ENCODE measurements around the gene HOGA1.

The HOGA1 gene

DNA sequence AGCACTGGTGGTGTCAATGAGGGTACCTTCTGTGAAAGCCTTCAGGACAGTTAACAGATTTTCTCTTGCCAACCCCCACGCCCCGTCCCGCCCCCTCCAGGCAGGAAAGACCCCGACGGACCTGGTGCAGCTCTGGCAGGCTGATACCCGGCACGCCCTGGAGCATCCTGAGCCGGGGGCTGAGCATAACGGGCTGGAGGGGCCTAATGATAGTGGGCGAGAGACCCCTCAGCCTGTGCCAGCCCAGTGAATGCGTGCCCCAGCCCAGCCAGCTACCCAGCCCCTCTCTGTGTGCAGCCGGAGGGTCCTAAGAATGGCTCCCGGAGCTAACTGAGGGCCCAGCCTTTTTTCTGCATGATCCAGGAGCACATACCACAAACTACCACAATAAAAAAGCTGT is 713 bp upstream of the HOGA1 start:
- H3K9ac ChIP-seq (ENCODE audit: low read length) = no peak overlapping the region
- H3K9me3 ChIP-seq (ENCODE audit: control insufficient read depth, low read length) = no peaks in the 10 kb centered on the region
- no peak for DNase-seq (ENCODE audit: low read depth)
- H3K27me3 ChIP-seq (replicated peaks; ENCODE audit: control insufficient read depth, insufficient read depth, low read length) = no peaks in the 10 kb centered on the region
- peaks cover 4% of the 10 kb centered on the region for H3K4me1 ChIP-seq (ENCODE audit: control insufficient read depth, insufficient read depth, low read length)
- H3K36me3 ChIP-seq (ENCODE audit: control insufficient read depth, insufficient read depth, low read length, severe bottlenecking) = no peaks in the 10 kb centered on the region
- H3K4me3 ChIP-seq (ENCODE audit: low read length) = no peak overlapping the region

GRCh38 chr10:97584798-97585438 is 729 bp downstream of the HOGA1 start:
- no peak for DNase-seq (ENCODE audit: low read depth)
- Histone ChIP-seq H3K9ac (ENCODE audit: low read length) (no peak overlapping the region), H3K36me3 (ENCODE audit: control insufficient read depth, insufficient read depth, low read length, severe bottlenecking) (no peaks in the 10 kb centered on the region), H3K4me1 (ENCODE audit: control insufficient read depth, insufficient read depth, low read length) (peaks cover 4% of the 10 kb centered on the region), H3K27me3 (replicated peaks; ENCODE audit: control insufficient read depth, insufficient read depth, low read length) (no peaks in the 10 kb centered on the region), H3K4me3 (ENCODE audit: low read length) (no peak overlapping the region), H3K9me3 (ENCODE audit: control insufficient read depth, low read length) (no peaks in the 10 kb centered on the region)

- Histone ChIP-seq H3K36me3 (ENCODE audit: control insufficient read depth, insufficient read depth, low read length, severe bottlenecking) (no peaks in the 10 kb centered on the region), H3K4me1 (ENCODE audit: control insufficient read depth, insufficient read depth, low read length) (peaks cover 4% of the 10 kb centered on the region), H3K9ac (ENCODE audit: low read length) (no peak overlapping the region), H3K9me3 (ENCODE audit: control insufficient read depth, low read length) (no peaks in the 10 kb centered on the region), H3K27me3 (replicated peaks; ENCODE audit: control insufficient read depth, insufficient read depth, low read length) (no peaks in the 10 kb centered on the region), H3K4me3 (ENCODE audit: low read length) (no peak overlapping the region)
- no peak for DNase-seq (ENCODE audit: low read depth)
Measured at GRCh38 chr10:97585439-97585811, 1.2 kb downstream of the HOGA1 start.

GRCh38 chr10:97587183-97587582 is 3.0 kb downstream of the HOGA1 start:
- no peak for DNase-seq (ENCODE audit: low read depth)

GRCh38 chr10:97589479-97589878 is 5.3 kb downstream of the HOGA1 start, which contains the start of gene C10orf62:
TSS of gene C10orf62 (plus strand) at chr10:97589721. CDS start at chr10:97589898, 177 bp downstream.
- no peak within 1 kb of the TSS for H3K9ac ChIP-seq (ENCODE audit: low read length)
- no peak for DNase-seq (ENCODE audit: low read depth)
- no peak within 1 kb of the TSS for H3K4me3 ChIP-seq (ENCODE audit: low read length)
- no peaks in the 10 kb centered on the region for H3K36me3 ChIP-seq (ENCODE audit: control insufficient read depth, insufficient read depth, low read length, severe bottlenecking)
- H3K9me3 ChIP-seq (ENCODE audit: control insufficient read depth, low read length) = no peaks in the 10 kb centered on the region
- no peaks in the 10 kb centered on the region for H3K27me3 ChIP-seq (replicated peaks; ENCODE audit: control insufficient read depth, insufficient read depth, low read length)
- H3K4me1 ChIP-seq (ENCODE audit: control insufficient read depth, insufficient read depth, low read length) = peaks cover 10% of the 10 kb centered on the region

More at GRCh38 chr10:97587183-97587582, 3.0 kb downstream of the HOGA1 start:
- Histone ChIP-seq H3K27me3 (replicated peaks; ENCODE audit: control insufficient read depth, insufficient read depth, low read length) (no peaks in the 10 kb centered on the region), H3K9me3 (ENCODE audit: control insufficient read depth, low read length) (no peaks in the 10 kb centered on the region), H3K9ac (ENCODE audit: low read length) (no peak overlapping the region), H3K36me3 (ENCODE audit: control insufficient read depth, insufficient read depth, low read length, severe bottlenecking) (no peaks in the 10 kb centered on the region), H3K4me1 (ENCODE audit: control insufficient read depth, insufficient read depth, low read length) (peaks cover 4% of the 10 kb centered on the region), H3K4me3 (ENCODE audit: low read length) (no peak overlapping the region)

GRCh38 chr10:97590082-97590747 is 6.0 kb downstream of the HOGA1 start:
- H3K4me1 ChIP-seq (ENCODE audit: control insufficient read depth, insufficient read depth, low read length) = peaks cover 10% of the 10 kb centered on the region
- no peak overlapping the region for H3K9ac ChIP-seq (ENCODE audit: low read length)
- no peak overlapping the region for H3K4me3 ChIP-seq (ENCODE audit: low read length)
- DNase-seq (ENCODE audit: low read depth) = no peak
- no peaks in the 10 kb centered on the region for H3K9me3 ChIP-seq (ENCODE audit: control insufficient read depth, low read length)
- H3K36me3 ChIP-seq (ENCODE audit: control insufficient read depth, insufficient read depth, low read length, severe bottlenecking) = no peaks in the 10 kb centered on the region
- H3K27me3 ChIP-seq (replicated peaks; ENCODE audit: control insufficient read depth, insufficient read depth, low read length) = no peaks in the 10 kb centered on the region

DNA sequence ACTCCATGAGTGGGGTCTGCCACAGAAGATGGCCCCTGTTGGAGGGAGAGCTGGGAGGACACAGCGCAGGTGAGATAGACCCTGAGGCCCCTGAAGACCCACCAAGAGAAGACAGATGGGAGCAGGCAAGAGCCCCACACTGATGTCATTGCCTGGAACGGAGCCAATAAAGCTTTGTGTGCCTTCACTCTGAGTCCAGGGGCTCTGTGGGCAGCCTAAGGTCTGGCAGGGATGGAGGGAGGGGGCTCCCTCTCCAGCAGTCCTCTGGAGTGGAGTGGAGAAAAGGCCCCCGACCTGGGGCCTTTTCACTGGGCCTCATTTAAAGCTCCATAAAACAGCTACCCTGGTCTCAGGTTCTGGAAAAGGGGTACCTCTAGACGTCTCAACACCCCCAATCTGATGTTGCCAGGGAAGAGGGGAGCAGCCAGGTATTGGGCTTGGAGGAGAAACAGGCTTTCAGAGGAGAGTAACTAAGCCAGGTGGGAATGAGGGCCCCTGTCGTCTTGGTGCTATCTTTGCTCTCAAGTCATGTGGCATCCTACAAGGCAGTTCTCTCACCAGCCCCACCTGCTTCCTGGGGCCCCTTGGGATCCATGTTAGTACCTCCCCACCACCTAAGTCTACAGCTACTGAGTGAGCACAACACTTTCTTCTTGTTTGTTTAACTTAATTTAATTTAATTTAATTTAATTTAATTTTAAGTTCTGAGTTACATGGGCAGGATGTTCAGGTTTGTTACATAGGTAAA is 6.7 kb downstream of the HOGA1 start:
- Histone ChIP-seq H3K4me3 (ENCODE audit: low read length) (no peak overlapping the region), H3K4me1 (ENCODE audit: control insufficient read depth, insufficient read depth, low read length) (peaks cover 14% of the 10 kb centered on the region), H3K27me3 (replicated peaks; ENCODE audit: control insufficient read depth, insufficient read depth, low read length) (no peaks in the 10 kb centered on the region), H3K36me3 (ENCODE audit: control insufficient read depth, insufficient read depth, low read length, severe bottlenecking) (no peaks in the 10 kb centered on the region), H3K9ac (ENCODE audit: low read length) (no peak overlapping the region), H3K9me3 (ENCODE audit: control insufficient read depth, low read length) (no peaks in the 10 kb centered on the region)
- DNase-seq (ENCODE audit: low read depth) = no peak

- Histone ChIP-seq H3K36me3 (ENCODE audit: control insufficient read depth, insufficient read depth, low read length, severe bottlenecking) (no peaks in the 10 kb centered on the region), H3K9ac (ENCODE audit: low read length) (no peak overlapping the region), H3K27me3 (replicated peaks; ENCODE audit: control insufficient read depth, insufficient read depth, low read length) (no peaks in the 10 kb centered on the region), H3K4me3 (ENCODE audit: low read length) (no peak overlapping the region), H3K4me1 (ENCODE audit: control insufficient read depth, insufficient read depth, low read length) (peaks cover 32% of the 10 kb centered on the region), H3K9me3 (ENCODE audit: control insufficient read depth, low read length) (no peaks in the 10 kb centered on the region)
- peak; percentile 72 for DNase-seq (ENCODE audit: low read depth)
Measured at GRCh38 chr10:97593421-97593820, 9.2 kb downstream of the HOGA1 start.

DNA sequence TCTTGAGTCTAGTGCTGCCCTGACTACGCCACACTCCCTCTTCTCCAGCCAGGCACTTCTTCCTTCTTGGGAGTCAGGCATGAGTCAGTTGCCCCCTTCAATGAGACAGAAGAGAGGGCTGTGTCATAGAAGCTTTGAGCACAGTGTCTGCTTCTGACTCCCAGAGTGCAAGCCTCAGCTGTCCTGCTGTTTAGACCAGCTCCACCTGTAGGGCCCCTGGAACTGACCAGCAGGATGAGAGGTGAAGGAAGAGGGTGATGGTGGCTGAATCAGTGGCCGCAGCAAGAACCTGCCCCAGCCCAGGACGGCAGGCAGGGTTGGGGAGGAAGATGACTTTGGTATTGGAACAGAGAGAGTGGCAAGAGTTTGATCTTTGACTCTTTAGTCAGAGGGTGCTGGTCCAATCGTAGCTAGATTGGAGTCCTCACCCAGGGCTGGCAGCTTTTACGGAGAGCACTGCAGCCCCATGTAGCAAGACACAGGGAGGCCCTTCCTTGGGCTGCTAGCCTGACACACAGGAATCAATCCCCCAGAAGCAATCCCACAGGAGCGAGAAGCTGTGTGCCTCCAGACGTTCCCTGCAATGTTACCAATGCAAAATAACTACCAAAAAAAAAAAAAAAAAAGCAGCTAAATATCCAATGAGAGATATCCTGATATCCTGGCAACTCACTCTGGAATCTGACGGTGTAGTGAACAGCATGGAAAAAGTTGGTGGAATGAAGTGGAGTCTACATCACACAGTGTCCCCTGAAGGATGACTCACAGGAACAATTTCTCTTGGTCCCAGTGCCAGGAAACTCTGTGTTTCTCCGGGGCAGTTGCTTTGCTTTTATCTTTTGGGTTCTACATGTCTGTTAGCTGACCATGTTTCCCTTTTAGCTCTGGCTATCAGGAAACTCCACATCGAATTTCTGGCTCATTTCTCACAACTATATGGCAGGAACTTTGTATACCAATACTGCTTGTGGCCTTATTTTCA is 12.2 kb downstream of the HOGA1 start:
- Histone ChIP-seq H3K4me1 (ENCODE audit: control insufficient read depth, insufficient read depth, low read length) (peaks cover 32% of the 10 kb centered on the region), H3K9me3 (ENCODE audit: control insufficient read depth, low read length) (no peaks in the 10 kb centered on the region), H3K36me3 (ENCODE audit: control insufficient read depth, insufficient read depth, low read length, severe bottlenecking) (no peaks in the 10 kb centered on the region), H3K27me3 (replicated peaks; ENCODE audit: control insufficient read depth, insufficient read depth, low read length) (no peaks in the 10 kb centered on the region), H3K9ac (ENCODE audit: low read length) (peak overlapping the region; percentile 69), H3K4me3 (ENCODE audit: low read length) (peak overlapping the region; percentile 57)
- peak; percentile 85 for DNase-seq (ENCODE audit: low read depth)

- no peaks in the 10 kb centered on the region for H3K27me3 ChIP-seq (replicated peaks; ENCODE audit: control insufficient read depth, insufficient read depth, low read length)
- no peak overlapping the region for H3K9ac ChIP-seq (ENCODE audit: low read length)
- H3K4me1 ChIP-seq (ENCODE audit: control insufficient read depth, insufficient read depth, low read length) = peaks cover 31% of the 10 kb centered on the region
- no peak overlapping the region for H3K4me3 ChIP-seq (ENCODE audit: low read length)
- no peaks in the 10 kb centered on the region for H3K9me3 ChIP-seq (ENCODE audit: control insufficient read depth, low read length)
- DNase-seq (ENCODE audit: low read depth) = peak; percentile 8
- H3K36me3 ChIP-seq (ENCODE audit: control insufficient read depth, insufficient read depth, low read length, severe bottlenecking) = no peaks in the 10 kb centered on the region
Measured at GRCh38 chr10:97597778-97598177, 13.6 kb downstream of the HOGA1 start.
